ENCODE measurements around the gene HMGA1.
"Not testable (repeated sequence)": the region's sequence is repeated elsewhere in the genome, so short reads cannot be mapped to it uniquely, and the experiment has no call there.

Gene HMGA1

DNA sequence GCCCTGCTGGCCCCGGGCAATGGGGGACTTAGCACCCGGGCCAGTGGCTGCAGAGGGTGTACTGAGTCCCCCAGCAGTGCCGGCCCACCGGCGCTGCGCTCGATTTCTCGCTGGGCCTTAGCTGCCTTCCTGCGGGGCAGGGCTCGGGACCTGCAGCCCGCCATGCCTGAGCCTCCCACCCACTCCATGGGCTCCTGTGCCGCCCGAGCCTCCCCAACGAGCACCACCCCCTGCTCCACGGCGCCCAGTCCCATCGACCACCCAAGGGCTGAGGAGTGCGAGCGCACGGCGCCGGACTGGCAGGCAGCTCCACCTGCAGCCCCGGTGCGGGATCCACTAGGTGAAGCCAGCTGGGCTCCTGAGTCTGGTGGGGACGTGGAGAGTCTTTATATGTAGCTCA is 32.5 kb downstream of the HMGA1 start:
- H3K36me3 ChIP-seq (ENCODE audit: control insufficient read depth, insufficient read depth, low read length); H3K27ac ChIP-seq (ENCODE audit: low read depth, low read length); H3K27me3 ChIP-seq (ENCODE audit: control insufficient read depth, insufficient read depth, low read length); H3K4me3 ChIP-seq (ENCODE audit: low read length); H3K9ac ChIP-seq (ENCODE audit: low read length); H3K4me1 ChIP-seq (ENCODE audit: control insufficient read depth, insufficient read depth, low read length): not testable (repeated sequence)

DNA sequence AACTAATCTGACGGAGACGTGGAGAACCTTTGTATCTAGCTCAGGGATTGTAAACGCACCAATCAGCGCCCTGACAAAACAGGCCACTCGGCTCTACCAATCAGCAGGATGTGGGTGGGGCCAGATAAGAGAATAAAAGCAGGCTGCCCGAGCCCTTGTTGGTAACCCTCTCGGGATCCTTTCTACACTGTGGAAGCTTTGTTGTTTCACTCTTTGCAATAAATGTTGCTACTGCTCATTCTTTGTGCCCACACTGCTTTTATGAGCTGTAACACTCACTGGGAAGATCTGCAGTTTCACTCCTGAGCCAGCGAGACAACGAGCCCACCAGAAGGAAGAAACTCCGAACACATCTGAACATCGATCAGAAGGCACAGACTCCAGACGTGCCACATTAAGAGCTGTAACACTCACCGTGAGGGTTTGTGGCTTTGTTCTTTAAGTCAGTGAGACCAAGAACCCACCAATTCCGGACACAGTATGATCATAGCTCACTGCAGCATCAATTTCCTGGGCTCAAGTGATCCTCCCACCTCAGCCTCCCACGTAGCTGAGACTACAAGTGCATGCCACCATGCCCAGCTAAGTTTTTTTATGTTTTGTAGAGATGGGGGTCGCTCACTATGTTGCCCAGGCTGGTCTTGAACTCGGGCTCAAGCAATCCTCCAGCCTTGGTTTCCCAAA is 33.1 kb downstream of the HMGA1 start:
- not testable (repeated sequence) for H3K4me3 ChIP-seq (ENCODE audit: low read length); H3K4me1 ChIP-seq (ENCODE audit: control insufficient read depth, insufficient read depth, low read length); H3K27me3 ChIP-seq (ENCODE audit: control insufficient read depth, insufficient read depth, low read length); H3K27ac ChIP-seq (ENCODE audit: low read depth, low read length); H3K9ac ChIP-seq (ENCODE audit: low read length); H3K36me3 ChIP-seq (ENCODE audit: control insufficient read depth, insufficient read depth, low read length)

DNA sequence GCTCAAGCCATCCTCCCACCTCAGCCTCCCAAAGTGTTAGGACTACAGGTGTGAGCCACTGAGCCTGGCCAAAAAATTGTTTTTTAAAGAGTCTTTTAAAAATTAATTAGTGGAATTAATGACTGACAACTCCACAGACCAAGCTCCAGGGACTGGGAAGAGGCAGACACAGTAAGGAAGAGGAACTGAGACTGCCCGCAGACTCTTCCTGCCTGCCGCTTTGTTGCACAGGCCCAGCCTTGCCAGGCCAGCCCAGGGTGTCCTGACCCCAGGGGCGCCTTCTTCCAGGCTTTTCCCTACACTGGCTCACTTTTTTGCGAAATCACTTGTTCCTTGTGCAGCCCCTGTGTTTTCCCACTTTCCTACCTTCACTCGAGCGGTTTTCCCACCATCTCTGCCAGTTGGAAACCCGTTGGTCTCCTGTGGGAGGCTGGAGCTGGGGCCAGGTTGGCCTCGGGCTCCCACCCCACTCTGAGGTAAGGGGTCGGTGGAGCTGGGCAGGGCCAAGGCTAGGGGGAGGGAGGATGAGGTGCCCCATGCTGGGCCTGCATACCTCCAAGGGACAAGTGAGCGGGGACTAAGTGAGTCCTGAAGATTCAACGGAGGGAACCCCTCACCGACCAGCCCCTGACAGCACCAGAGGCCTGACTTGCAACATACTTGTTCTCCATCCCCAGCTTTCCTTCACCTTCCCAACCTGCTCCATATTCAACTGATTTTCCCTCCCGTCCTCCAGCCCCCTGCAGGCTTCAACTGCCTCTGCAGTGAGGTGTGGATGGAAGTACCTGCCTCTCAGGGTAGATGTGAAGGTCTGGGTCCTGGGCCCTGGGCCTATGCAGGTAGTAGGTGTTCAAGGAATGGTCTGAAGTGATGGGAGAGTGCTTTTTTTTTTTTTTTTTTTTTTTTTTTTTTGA is 35.6 kb downstream of the HMGA1 start:
- no peaks in the 10 kb centered on the region for H3K27me3 ChIP-seq (ENCODE audit: control insufficient read depth, insufficient read depth, low read length)
- H3K4me1 ChIP-seq (ENCODE audit: control insufficient read depth, insufficient read depth, low read length), result no peaks in the 10 kb centered on the region
- no peak overlapping the region for H3K9ac ChIP-seq (ENCODE audit: low read length)
- no peak overlapping the region for H3K4me3 ChIP-seq (ENCODE audit: low read length)
- no peaks in the 10 kb centered on the region for H3K36me3 ChIP-seq (ENCODE audit: control insufficient read depth, insufficient read depth, low read length)
- H3K27ac ChIP-seq (ENCODE audit: low read depth, low read length), result no peak overlapping the region

DNA sequence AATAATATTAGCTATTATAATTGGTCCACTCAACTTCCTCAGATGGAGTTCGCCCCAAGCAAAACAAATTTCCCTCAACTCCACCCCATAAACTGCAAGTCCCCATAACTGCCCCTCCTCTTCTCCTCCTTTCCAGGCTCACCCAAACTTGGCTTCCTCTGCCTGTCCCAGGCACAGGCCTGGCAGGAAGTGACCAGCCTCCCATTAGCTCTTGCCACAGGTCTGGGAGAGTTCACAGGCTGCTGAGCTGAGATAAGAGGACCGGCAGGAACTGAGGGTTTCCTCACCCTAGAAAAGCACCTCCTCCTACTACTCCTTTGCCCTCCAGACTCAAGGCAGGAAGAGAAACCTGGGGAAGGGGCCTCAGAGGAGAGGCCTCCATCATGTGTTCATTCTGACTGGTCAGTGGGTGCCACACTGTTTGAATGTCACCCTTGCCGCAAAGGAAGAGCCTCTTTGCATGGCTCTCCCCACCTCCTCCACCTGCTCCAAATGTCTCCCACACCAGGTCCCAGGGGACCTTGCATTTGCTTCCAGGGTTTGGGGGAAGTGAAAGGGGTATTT is 36.7 kb downstream of the HMGA1 start:
- Histone ChIP-seq H3K36me3 (ENCODE audit: control insufficient read depth, insufficient read depth, low read length) (no peaks in the 10 kb centered on the region), H3K4me3 (ENCODE audit: low read length) (no peak overlapping the region), H3K27me3 (ENCODE audit: control insufficient read depth, insufficient read depth, low read length) (no peaks in the 10 kb centered on the region), H3K27ac (ENCODE audit: low read depth, low read length) (no peak overlapping the region), H3K4me1 (ENCODE audit: control insufficient read depth, insufficient read depth, low read length) (no peaks in the 10 kb centered on the region), H3K9ac (ENCODE audit: low read length) (no peak overlapping the region)

DNA sequence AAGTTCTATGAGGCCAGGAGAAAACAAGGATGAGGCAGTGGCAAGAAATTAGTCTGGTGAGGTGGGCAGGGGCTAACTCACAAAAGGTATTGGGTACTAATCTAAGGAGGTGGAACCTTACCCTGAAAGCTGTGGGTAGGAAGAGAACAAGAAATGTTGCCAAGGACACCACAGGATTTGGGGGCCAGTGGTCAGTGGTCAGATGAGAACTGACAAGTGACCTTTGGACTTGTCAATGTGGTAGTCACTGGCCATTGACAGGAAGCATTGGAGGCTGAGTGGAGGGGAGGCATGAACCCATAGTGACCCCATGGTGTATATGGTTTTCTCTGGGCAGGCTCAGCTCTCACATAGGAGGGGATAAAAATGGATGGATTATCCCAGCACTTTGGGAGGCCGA is 37.5 kb downstream of the HMGA1 start:
- no peaks in the 10 kb centered on the region for H3K27me3 ChIP-seq (ENCODE audit: control insufficient read depth, insufficient read depth, low read length)
- H3K9ac ChIP-seq (ENCODE audit: low read length), result no peak overlapping the region
- peaks cover 2% of the 10 kb centered on the region for H3K36me3 ChIP-seq (ENCODE audit: control insufficient read depth, insufficient read depth, low read length)
- H3K4me1 ChIP-seq (ENCODE audit: control insufficient read depth, insufficient read depth, low read length), result no peaks in the 10 kb centered on the region
- no peak overlapping the region for H3K4me3 ChIP-seq (ENCODE audit: low read length)
- no peak overlapping the region for H3K27ac ChIP-seq (ENCODE audit: low read depth, low read length)

DNA sequence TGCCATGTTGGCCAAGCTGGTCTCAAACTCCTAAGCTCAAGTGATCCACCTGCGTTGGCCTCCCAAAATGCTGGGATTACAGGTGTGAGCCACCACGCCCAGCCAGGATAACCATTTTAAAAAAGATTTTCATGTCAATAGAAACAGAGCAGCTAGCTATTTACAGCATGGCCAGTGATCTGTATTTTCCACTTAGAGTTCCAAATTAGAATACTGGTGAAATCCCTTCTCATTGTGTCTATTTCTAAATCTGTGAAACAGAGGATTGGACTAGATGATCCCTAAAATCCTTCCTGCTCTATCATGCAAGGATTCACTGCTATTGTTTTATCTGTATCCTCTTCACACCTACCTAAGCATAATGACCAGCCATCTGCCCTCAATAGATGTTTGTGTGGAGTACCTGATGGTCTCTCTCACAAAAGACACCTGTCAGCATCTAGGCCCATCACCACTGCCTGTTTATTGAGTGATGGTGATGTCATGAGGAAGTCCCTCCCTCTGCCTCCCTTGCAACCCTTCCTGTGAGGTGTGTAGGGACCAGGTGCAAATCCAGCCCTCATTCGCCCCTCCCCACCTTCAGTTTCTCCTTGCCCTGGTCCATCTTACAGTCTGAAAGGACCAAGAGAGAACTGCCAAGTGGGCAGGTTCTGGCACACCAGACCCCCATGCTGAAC is 38.6 kb downstream of the HMGA1 start:
- H3K4me3 ChIP-seq (ENCODE audit: low read length), result no peak overlapping the region
- no peaks in the 10 kb centered on the region for H3K27me3 ChIP-seq (ENCODE audit: control insufficient read depth, insufficient read depth, low read length)
- H3K9ac ChIP-seq (ENCODE audit: low read length), result no peak overlapping the region
- H3K4me1 ChIP-seq (ENCODE audit: control insufficient read depth, insufficient read depth, low read length), result no peaks in the 10 kb centered on the region
- no peak overlapping the region for H3K27ac ChIP-seq (ENCODE audit: low read depth, low read length)
- H3K36me3 ChIP-seq (ENCODE audit: control insufficient read depth, insufficient read depth, low read length), result peaks cover 2% of the 10 kb centered on the region

DNA sequence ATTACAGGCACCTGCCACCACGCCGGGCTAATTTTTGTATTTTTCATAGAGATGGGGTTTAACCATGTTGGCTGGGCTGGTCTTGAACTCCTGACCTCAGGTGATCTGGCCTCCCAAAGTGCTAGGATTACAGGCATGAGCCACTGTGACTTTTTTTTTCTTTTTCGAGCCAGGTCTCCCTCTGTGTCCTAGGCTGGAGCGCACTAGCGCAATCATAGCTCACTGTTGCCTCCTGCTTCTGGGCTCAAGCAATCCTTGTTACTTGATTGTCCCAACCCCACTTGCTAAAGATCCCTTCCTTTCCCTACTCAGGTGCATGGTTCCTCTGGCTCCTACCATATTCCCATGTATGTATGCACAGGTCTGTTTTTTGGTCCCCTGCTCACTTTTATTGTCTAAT is 39.5 kb downstream of the HMGA1 start:
- Histone ChIP-seq H3K27me3 (ENCODE audit: control insufficient read depth, insufficient read depth, low read length) (no peaks in the 10 kb centered on the region), H3K4me1 (ENCODE audit: control insufficient read depth, insufficient read depth, low read length) (no peaks in the 10 kb centered on the region), H3K36me3 (ENCODE audit: control insufficient read depth, insufficient read depth, low read length) (peaks cover 2% of the 10 kb centered on the region), H3K9ac (ENCODE audit: low read length) (no peak overlapping the region), H3K27ac (ENCODE audit: low read depth, low read length) (no peak overlapping the region), H3K4me3 (ENCODE audit: low read length) (no peak overlapping the region)

DNA sequence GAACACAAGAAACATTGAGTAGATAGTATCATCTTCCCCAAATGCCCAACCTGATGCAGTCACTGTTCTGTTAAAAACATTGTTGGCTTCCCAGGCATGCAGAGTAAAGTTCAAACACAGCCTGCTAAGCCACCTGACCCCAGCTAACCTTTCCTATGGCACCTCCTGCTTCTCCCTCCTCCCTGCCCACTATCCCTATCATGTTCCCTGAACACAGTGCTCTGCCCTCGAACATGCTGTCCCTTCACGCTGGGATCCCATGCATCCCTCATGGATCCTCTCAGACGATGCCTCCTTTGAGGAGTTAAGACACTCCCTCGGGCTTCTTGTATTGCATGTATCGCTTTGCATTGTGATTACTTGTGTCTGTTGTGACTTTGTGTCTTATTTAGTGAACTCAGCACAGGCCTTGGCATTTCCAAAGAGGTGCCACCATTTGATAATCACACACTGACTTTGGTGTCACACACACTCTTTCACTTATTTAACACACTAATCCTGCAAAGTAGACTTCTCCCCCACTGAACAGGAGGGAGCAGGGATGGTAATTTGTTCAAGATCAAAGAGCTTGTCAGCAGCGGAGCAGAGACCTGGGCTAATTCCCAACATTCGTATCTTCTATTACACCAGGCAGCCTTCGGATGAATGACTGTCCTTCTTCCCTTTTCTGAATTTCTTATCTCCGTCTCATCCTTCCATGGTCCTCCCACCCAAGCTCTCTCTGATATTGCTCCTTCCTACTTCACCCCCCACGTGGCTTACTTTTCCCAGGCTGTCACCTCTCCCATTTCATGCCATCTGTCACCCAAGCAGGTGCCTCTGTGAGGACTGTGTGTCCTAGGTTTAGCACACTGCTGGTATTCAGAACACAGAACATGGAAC is 40.4 kb downstream of the HMGA1 start:
- Histone ChIP-seq H3K4me3 (ENCODE audit: low read length) (no peak overlapping the region), H3K27ac (ENCODE audit: low read depth, low read length) (no peak overlapping the region), H3K36me3 (ENCODE audit: control insufficient read depth, insufficient read depth, low read length) (peaks cover 5% of the 10 kb centered on the region), H3K9ac (ENCODE audit: low read length) (no peak overlapping the region), H3K27me3 (ENCODE audit: control insufficient read depth, insufficient read depth, low read length) (no peaks in the 10 kb centered on the region), H3K4me1 (ENCODE audit: control insufficient read depth, insufficient read depth, low read length) (no peaks in the 10 kb centered on the region)

DNA sequence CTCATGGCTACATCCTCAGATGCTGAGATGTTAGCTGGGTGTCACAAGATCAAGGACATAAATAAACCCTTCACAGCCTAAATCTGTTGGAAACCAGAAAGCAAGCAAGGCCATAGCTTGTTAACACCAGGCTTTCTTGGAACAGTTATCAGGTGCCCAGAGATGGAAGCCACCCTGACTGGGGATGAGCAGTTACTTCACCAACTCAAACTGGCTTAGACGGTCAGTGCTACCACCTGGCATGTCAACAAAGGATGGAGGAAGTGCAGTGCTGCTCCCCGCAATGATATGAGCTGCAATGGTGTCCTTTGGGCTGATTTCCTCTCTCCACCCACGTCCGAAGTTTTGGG is 41.1 kb downstream of the HMGA1 start:
- H3K4me1 ChIP-seq (ENCODE audit: control insufficient read depth, insufficient read depth, low read length), result no peaks in the 10 kb centered on the region
- H3K9ac ChIP-seq (ENCODE audit: low read length), result no peak overlapping the region
- no peak overlapping the region for H3K4me3 ChIP-seq (ENCODE audit: low read length)
- no peaks in the 10 kb centered on the region for H3K27me3 ChIP-seq (ENCODE audit: control insufficient read depth, insufficient read depth, low read length)
- H3K27ac ChIP-seq (ENCODE audit: low read depth, low read length), result no peak overlapping the region
- H3K36me3 ChIP-seq (ENCODE audit: control insufficient read depth, insufficient read depth, low read length), result peaks cover 6% of the 10 kb centered on the region

DNA sequence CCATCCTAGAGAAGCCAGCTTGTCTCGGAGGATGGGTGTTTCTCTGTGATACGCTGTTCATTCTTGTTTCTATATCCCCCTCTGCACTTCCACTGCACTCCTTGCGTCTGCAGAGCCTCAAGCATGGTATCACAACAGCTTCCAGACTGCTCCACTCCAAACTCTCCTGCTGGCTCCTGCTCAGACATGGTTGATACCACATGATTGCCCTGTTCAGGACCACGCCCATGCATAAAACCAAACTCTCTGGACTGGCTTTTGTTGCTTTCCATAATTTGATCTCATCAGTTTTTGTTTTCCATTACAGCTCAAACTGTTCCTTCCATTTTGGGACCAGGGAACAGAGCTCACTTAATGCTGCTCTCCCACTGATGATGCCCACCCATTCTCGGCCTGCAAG is 42.2 kb downstream of the HMGA1 start:
- peaks cover 7% of the 10 kb centered on the region for H3K36me3 ChIP-seq (ENCODE audit: control insufficient read depth, insufficient read depth, low read length)
- H3K27me3 ChIP-seq (ENCODE audit: control insufficient read depth, insufficient read depth, low read length), result no peaks in the 10 kb centered on the region
- H3K27ac ChIP-seq (ENCODE audit: low read depth, low read length), result no peak overlapping the region
- H3K4me3 ChIP-seq (ENCODE audit: low read length), result no peak overlapping the region
- H3K9ac ChIP-seq (ENCODE audit: low read length), result no peak overlapping the region
- no peaks in the 10 kb centered on the region for H3K4me1 ChIP-seq (ENCODE audit: control insufficient read depth, insufficient read depth, low read length)

DNA sequence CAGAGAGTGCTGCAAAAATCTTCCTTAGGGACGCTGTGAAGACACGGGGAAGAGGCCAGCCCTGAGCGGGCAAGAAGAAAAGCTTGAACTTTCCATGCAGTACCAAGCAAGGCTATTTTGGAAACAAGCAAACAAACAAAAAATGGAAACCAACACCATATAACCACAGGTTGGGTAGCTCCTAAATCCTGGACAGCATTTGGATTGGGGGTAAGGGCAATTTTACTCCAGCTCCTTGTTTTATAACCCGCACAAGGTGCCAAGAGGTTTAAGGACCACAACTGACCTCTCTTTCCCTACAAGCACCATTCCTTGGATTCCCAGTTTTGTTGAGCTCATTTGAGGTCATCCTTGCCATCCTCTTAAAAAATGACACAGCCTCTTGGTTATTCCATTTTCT is 43.5 kb downstream of the HMGA1 start:
- Histone ChIP-seq H3K27ac (ENCODE audit: low read depth, low read length) (no peak overlapping the region), H3K4me3 (ENCODE audit: low read length) (no peak overlapping the region), H3K4me1 (ENCODE audit: control insufficient read depth, insufficient read depth, low read length) (no peaks in the 10 kb centered on the region), H3K27me3 (ENCODE audit: control insufficient read depth, insufficient read depth, low read length) (no peaks in the 10 kb centered on the region), H3K36me3 (ENCODE audit: control insufficient read depth, insufficient read depth, low read length) (peaks cover 9% of the 10 kb centered on the region), H3K9ac (ENCODE audit: low read length) (no peak overlapping the region)

Data from rectal smooth muscle tissue (tissue), 1 donor.